Osteoblast (primary cell): ENCODE data around the gene SLC13A3. TPM values are rescaled to one million over a fixed set of nuclear protein-coding genes. Genes with fewer than 3 reads are reported as not detected.
A peak's percentile ranks its signal among the peaks of the same experiment; 100 is the strongest.

Source experiments
- DNase-seq: peaks from one replicate; pipeline ENCODE4 v3.0.0; 2011; ENCODE audit warnings: low spot score, mixed read lengths; ENCODE audit not compliant: insufficient read length; ENCODE audit errors: missing footprints
- H2AFZ ChIP-seq: 2 replicates; pipeline ENCODE4 v1.6.0; 2011; ENCODE audit warnings: mild to moderate bottlenecking, low read length
- H3K27ac ChIP-seq: 2 replicates; pipeline ENCODE4 v1.5.1; 2011; ENCODE audit warnings: mild to moderate bottlenecking, low read depth, low read length, moderate library complexity
- H3K27me3 ChIP-seq: 2 replicates; pipeline ENCODE4 v1.6.0; 2012; ENCODE audit warnings: mild to moderate bottlenecking, control low read depth, inconsistent platforms, low read length, moderate library complexity; ENCODE audit not compliant: insufficient read depth
- H3K36me3 ChIP-seq: 2 replicates; pipeline ENCODE4 v1.5.1; 2011; ENCODE audit warnings: mild to moderate bottlenecking, low read length, control low read depth, moderate library complexity; ENCODE audit not compliant: insufficient read depth
- H3K4me1 ChIP-seq: 2 replicates; pipeline ENCODE4 v1.5.1; 2011; ENCODE audit warnings: mild to moderate bottlenecking, low read length, control low read depth, moderate library complexity; ENCODE audit not compliant: insufficient read depth
- H3K4me2 ChIP-seq: 2 replicates; pipeline ENCODE4 v1.6.0; 2011; ENCODE audit warnings: mild to moderate bottlenecking, low read length; ENCODE audit not compliant: insufficient read depth
- H3K4me3 ChIP-seq: fragments of 200-600 bp; sonication (generic); 3 replicates; pipeline ENCODE4 v1.5.1; 2012; ENCODE audit warnings: mild to moderate bottlenecking, low read length, inconsistent platforms; ENCODE audit not compliant: insufficient read depth
- H3K79me2 ChIP-seq: 2 replicates; pipeline ENCODE4 v1.6.0; 2012; ENCODE audit warnings: mild to moderate bottlenecking, low read length, control low read depth, inconsistent platforms; ENCODE audit not compliant: insufficient read depth
- H3K9me3 ChIP-seq: 2 replicates; pipeline ENCODE4 v1.5.1; 2011; ENCODE audit warnings: low read depth, low read length, control low read depth
- H4K20me1 ChIP-seq: 2 replicates; pipeline ENCODE4 v1.6.0; 2012; ENCODE audit warnings: mild to moderate bottlenecking, low read length, control low read depth; ENCODE audit not compliant: insufficient read depth
- CTCF ChIP-seq: IDR thresholded peaks from 2 replicates; pipeline ENCODE4 v1.5.1; 2011; ENCODE audit warnings: mild to moderate bottlenecking, low read depth, low read length, moderate library complexity; ENCODE audit errors: extremely low read depth
- total RNA-seq: library from RNA; depleted of rRNA; stranded (reverse); fragments of >200 nt; gene quantifications from 2 replicates; pipeline ENCODE4 v1.2.3, GENCODE V29; 2012

SLC13A3 gene
- total RNA-seq, 1 donor: 1.8 TPM

- no peaks in the 10 kb centered on the region for H4K20me1 ChIP-seq
- TF ChIP-seq CTCF: no peak
- H3K4me3 ChIP-seq: no peak overlapping the region
- no peak overlapping the region for H3K4me2 ChIP-seq
- H3K9me3 ChIP-seq: no peaks in the 10 kb centered on the region
- DNase-seq: no peak
- no peaks in the 10 kb centered on the region for H3K79me2 ChIP-seq
- H2AFZ ChIP-seq: no peak overlapping the region
- no peaks in the 10 kb centered on the region for H3K4me1 ChIP-seq
- H3K27ac ChIP-seq: no peak overlapping the region
- no peaks in the 10 kb centered on the region for H3K36me3 ChIP-seq
- no peaks in the 10 kb centered on the region for H3K27me3 ChIP-seq
These were observed 51.9 kb downstream of the SLC13A3 start for GRCh38 chr20:46599227-46599987.

DNA sequence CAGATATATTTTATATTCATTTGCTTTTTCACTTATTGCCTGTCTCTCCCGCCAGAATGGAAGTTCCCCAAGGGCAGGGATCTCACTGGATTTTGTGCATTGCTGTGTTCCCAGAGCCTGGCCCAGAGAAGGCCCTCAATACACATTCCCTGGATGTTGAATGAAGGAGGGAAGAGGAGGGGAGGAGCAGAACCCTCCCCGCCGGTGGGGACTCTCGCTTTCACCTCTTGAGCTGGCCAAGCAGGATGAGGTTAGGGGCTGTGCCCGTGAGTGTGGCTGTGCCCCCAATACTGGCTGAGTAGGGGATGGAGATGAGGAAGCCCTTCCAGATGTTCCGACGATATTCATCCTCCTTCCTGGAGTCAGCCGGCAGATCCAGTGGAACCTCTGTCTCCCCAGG is 55.3 kb downstream of the SLC13A3 start:
- no peaks in the 10 kb centered on the region for H3K36me3 ChIP-seq
- H3K9me3 ChIP-seq: no peaks in the 10 kb centered on the region
- no peak overlapping the region for H3K27ac ChIP-seq
- no peak overlapping the region for H3K4me3 ChIP-seq
- no peaks in the 10 kb centered on the region for H3K27me3 ChIP-seq
- no peak overlapping the region for H3K4me2 ChIP-seq
- no peaks in the 10 kb centered on the region for H3K4me1 ChIP-seq
- H4K20me1 ChIP-seq: no peaks in the 10 kb centered on the region
- peak; percentile 41 for DNase-seq
- H2AFZ ChIP-seq: no peak overlapping the region
- TF ChIP-seq CTCF: no peak
- H3K79me2 ChIP-seq: no peaks in the 10 kb centered on the region

GRCh38 chr20:46594725-46595124 is 56.5 kb downstream of the SLC13A3 start:
- H2AFZ ChIP-seq: no peak overlapping the region
- H3K9me3 ChIP-seq: no peaks in the 10 kb centered on the region
- no peaks in the 10 kb centered on the region for H3K27me3 ChIP-seq
- DNase-seq: no peak
- H3K27ac ChIP-seq: no peak overlapping the region
- TF ChIP-seq CTCF: no peak
- no peaks in the 10 kb centered on the region for H3K36me3 ChIP-seq
- H3K4me3 ChIP-seq: no peak overlapping the region
- H4K20me1 ChIP-seq: no peaks in the 10 kb centered on the region
- H3K4me2 ChIP-seq: no peak overlapping the region
- no peaks in the 10 kb centered on the region for H3K4me1 ChIP-seq
- H3K79me2 ChIP-seq: no peaks in the 10 kb centered on the region

DNA sequence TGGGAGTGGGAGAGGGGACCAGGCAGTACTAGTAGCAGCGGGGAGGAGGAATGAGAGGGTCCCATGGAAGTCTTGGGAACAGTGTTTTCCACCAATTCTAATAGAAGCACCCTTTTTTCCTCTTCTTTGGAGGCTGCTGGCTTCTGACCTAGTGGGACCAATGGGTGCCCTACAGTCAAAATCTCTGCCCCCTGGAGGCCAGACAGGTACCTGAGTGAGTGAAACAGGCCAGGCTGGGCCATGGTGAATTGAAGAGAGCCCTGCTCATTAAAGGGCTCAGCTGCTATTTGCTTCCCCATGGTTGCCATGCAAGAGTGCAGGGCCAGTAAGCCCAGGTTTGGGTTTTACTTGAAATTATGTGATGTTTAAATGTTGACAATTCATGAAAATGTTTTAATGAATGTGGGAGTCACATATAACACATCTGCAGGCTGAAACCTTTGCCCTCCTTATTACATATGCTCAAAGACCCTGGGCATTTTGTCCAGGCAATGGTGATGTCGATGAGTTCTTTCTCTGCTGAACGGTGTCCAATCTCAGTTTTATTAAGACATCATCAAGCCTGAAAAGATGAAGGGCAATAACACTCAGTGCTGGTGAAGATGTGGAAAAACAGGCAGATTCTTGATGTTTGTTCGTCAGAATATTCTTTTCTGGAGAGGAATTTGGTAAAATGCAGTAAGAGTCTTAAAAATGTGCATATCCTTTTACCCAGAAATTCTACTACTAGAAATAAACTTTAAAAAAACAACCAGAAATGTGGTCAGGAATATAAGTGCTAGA is 58.5 kb downstream of the SLC13A3 start:
- H3K4me3 ChIP-seq: no peak overlapping the region
- H3K4me2 ChIP-seq: no peak overlapping the region
- no peaks in the 10 kb centered on the region for H3K4me1 ChIP-seq
- no peaks in the 10 kb centered on the region for H3K36me3 ChIP-seq
- no peak overlapping the region for H3K27ac ChIP-seq
- H3K27me3 ChIP-seq: no peaks in the 10 kb centered on the region
- DNase-seq: peak; percentile 6
- H3K79me2 ChIP-seq: no peaks in the 10 kb centered on the region
- no peaks in the 10 kb centered on the region for H3K9me3 ChIP-seq
- H4K20me1 ChIP-seq: no peaks in the 10 kb centered on the region
- TF ChIP-seq CTCF: peak; percentile 17
- H2AFZ ChIP-seq: no peak overlapping the region
